ENCODE data around the gene PDIA5. TPM values are rescaled to one million over a fixed set of nuclear protein-coding genes. Genes with fewer than 3 reads are reported as not detected.

PDIA5 gene
- total RNA-seq, 1 experiment from 2014 or later = 33.4 TPM

GRCh38 chr3:123163141-123163540, 96.3 kb downstream of the PDIA5 start:
- DNase-seq (ENCODE audit: low read depth, low spot score) = no peak
- in situ Hi-C loops (cut with HindIII; ENCODE audit: low pct_unique_long_range_greater_than_20kb, low sequenced_read_pairs) = no loop called here

GRCh38 chr3:123165163-123165562, 98.3 kb downstream of the PDIA5 start:
- DNase-seq (ENCODE audit: low read depth, low spot score) = no peak
- in situ Hi-C loops (cut with HindIII; ENCODE audit: low pct_unique_long_range_greater_than_20kb, low sequenced_read_pairs) = no loop called here

GRCh38 chr3:123167686-123168085, 100.9 kb downstream of the PDIA5 start:
- no peak for DNase-seq (ENCODE audit: low read depth, low spot score)
- in situ Hi-C loops (cut with HindIII; ENCODE audit: low pct_unique_long_range_greater_than_20kb, low sequenced_read_pairs) = no loop called here

GRCh38 chr3:123168122-123168521, 101.3 kb downstream of the PDIA5 start:
- DNase-seq (ENCODE audit: low read depth, low spot score) = no peak
- in situ Hi-C loops (cut with HindIII; ENCODE audit: low pct_unique_long_range_greater_than_20kb, low sequenced_read_pairs) = no loop called here

GRCh38 chr3:123168605-123169004, 101.8 kb downstream of the PDIA5 start:
- DNase-seq (ENCODE audit: low read depth, low spot score) = no peak
- in situ Hi-C loops (cut with HindIII; ENCODE audit: low pct_unique_long_range_greater_than_20kb, low sequenced_read_pairs) = no loop called here

- DNase-seq (ENCODE audit: low read depth, low spot score) = no peak
- in situ Hi-C loops (cut with HindIII; ENCODE audit: low pct_unique_long_range_greater_than_20kb, low sequenced_read_pairs) = no loop called here
These were observed 102.7 kb downstream of the PDIA5 start for GRCh38 chr3:123169492-123169929.

GRCh38 chr3:123169930-123170329, 103.1 kb downstream of the PDIA5 start:
- in situ Hi-C loops (cut with HindIII; ENCODE audit: low pct_unique_long_range_greater_than_20kb, low sequenced_read_pairs) = no loop called here
- DNase-seq (ENCODE audit: low read depth, low spot score) = no peak

- in situ Hi-C loops (cut with HindIII; ENCODE audit: low pct_unique_long_range_greater_than_20kb, low sequenced_read_pairs) = no loop called here
- no peak for DNase-seq (ENCODE audit: low read depth, low spot score)
These were observed 114.0 kb downstream of the PDIA5 start for GRCh38 chr3:123180791-123181190.

GRCh38 chr3:123186695-123187094, 119.9 kb downstream of the PDIA5 start:
- in situ Hi-C loops (cut with HindIII; ENCODE audit: low pct_unique_long_range_greater_than_20kb, low sequenced_read_pairs) = no loop called here
- DNase-seq (ENCODE audit: low read depth, low spot score) = no peak

- DNase-seq (ENCODE audit: low read depth, low spot score) = no peak
- in situ Hi-C loops (cut with HindIII; ENCODE audit: low pct_unique_long_range_greater_than_20kb, low sequenced_read_pairs) = no loop called here
These were observed 121.2 kb downstream of the PDIA5 start for GRCh38 chr3:123188058-123188457.

GRCh38 chr3:123193448-123194101, 126.8 kb downstream of the PDIA5 start:
- in situ Hi-C loops (cut with HindIII; ENCODE audit: low pct_unique_long_range_greater_than_20kb, low sequenced_read_pairs) = no loop called here
- no peak for DNase-seq (ENCODE audit: low read depth, low spot score)

- in situ Hi-C loops (cut with HindIII; ENCODE audit: low pct_unique_long_range_greater_than_20kb, low sequenced_read_pairs) = no loop called here
- DNase-seq (ENCODE audit: low read depth, low spot score) = peak; percentile 72
These were observed 127.7 kb downstream of the PDIA5 start for GRCh38 chr3:123194552-123194951.

- in situ Hi-C loops (cut with HindIII; ENCODE audit: low pct_unique_long_range_greater_than_20kb, low sequenced_read_pairs) = no loop called here
- no peak for DNase-seq (ENCODE audit: low read depth, low spot score)
These were observed 131.5 kb downstream of the PDIA5 start for GRCh38 chr3:123198372-123198771.

- no peak for DNase-seq (ENCODE audit: low read depth, low spot score)
- in situ Hi-C loops (cut with HindIII; ENCODE audit: low pct_unique_long_range_greater_than_20kb, low sequenced_read_pairs) = no loop called here
These were observed 134.4 kb downstream of the PDIA5 start for GRCh38 chr3:123201223-123201556.

GRCh38 chr3:123201557-123202427, 135.0 kb downstream of the PDIA5 start, which contains the start of gene SEC22A:
Gene SEC22A (plus strand): TSS chr3:123201943. CDS start chr3:123209218, 7,275 bp downstream.
- in situ Hi-C loops (cut with HindIII; ENCODE audit: low pct_unique_long_range_greater_than_20kb, low sequenced_read_pairs) = no loop called here
- peak; percentile 93 for DNase-seq (ENCODE audit: low read depth, low spot score)

- in situ Hi-C loops (cut with HindIII; ENCODE audit: low pct_unique_long_range_greater_than_20kb, low sequenced_read_pairs) = no loop called here
- DNase-seq (ENCODE audit: low read depth, low spot score) = peak; percentile 11
These were observed 135.6 kb downstream of the PDIA5 start for GRCh38 chr3:123202451-123202850.

Measured in SK-MEL-5 (cell line).